ENCODE measurements around the gene PSMB4. TPM values are rescaled to one million over a fixed set of nuclear protein-coding genes. Genes with fewer than 3 reads are reported as not detected.
"Not testable (repeated sequence)": the region's sequence is repeated elsewhere in the genome, so short reads cannot be mapped to it uniquely, and the experiment has no call there.

The PSMB4 gene
- total RNA-seq, 1 donor from 2014 or later, result 301 TPM

DNA sequence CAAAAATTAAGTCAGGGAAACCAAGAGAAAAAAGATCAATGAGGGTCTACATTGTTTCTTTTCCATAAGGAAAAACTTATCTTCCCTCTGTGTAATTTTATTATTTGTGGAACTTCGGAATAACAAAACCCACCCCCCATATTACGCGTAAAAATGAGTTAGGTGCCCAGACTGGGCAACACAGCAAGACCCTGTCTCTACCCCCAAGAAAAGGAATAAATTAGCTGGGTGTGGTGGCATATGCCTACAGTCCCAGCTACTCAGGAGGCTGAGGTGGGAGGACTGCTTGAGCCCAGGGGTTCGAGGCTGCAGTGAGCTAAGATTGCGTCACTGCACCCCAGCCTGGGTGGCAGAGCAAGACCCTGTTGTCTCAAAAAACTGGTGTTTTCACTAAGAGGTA is 20.4 kb downstream of the PSMB4 start:
- no peak for DNase-seq (ENCODE audit: low read depth)
- Histone ChIP-seq H3K27me3 (ENCODE audit: control insufficient read depth, insufficient read depth, low read length) (no peaks in the 10 kb centered on the region), H3K36me3 (ENCODE audit: control insufficient read depth, insufficient read depth, low read length) (peaks cover 1% of the 10 kb centered on the region), H3K4me3 (ENCODE audit: low read depth, low read length) (no peak overlapping the region)
- TF ChIP-seq, protein P1, sequence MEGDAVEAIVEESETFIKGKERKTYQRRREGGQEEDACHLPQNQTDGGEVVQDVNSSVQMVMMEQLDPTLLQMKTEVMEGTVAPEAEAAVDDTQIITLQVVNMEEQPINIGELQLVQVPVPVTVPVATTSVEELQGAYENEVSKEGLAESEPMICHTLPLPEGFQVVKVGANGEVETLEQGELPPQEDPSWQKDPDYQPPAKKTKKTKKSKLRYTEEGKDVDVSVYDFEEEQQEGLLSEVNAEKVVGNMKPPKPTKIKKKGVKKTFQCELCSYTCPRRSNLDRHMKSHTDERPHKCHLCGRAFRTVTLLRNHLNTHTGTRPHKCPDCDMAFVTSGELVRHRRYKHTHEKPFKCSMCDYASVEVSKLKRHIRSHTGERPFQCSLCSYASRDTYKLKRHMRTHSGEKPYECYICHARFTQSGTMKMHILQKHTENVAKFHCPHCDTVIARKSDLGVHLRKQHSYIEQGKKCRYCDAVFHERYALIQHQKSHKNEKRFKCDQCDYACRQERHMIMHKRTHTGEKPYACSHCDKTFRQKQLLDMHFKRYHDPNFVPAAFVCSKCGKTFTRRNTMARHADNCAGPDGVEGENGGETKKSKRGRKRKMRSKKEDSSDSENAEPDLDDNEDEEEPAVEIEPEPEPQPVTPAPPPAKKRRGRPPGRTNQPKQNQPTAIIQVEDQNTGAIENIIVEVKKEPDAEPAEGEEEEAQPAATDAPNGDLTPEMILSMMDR (IDR thresholded peaks at IDR 0.05; ENCODE audit: insufficient read depth, low read length, poor library complexity, severe bottlenecking), result no peak

DNA sequence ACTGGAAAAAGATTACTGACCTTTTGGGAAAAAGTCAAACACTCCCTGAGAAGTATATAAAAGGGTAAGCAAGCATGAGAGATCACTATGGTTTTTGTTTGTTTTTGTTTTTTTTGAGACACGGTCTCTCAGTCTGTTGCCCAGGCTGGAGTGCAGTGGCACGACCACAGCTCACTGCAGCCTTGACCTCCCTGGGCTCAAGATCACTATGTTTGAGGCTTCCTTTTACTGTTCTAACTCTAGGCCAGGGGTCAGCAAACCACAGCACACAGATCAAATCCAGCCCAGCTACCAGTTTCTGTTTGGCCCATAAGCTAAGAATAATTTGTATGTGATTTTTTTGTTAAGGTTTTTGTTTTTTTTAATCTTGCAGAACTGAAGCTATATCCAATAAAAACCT is 25.7 kb downstream of the PSMB4 start:
- Histone ChIP-seq H3K27me3 (ENCODE audit: control insufficient read depth, insufficient read depth, low read length) (no peaks in the 10 kb centered on the region), H3K36me3 (ENCODE audit: control insufficient read depth, insufficient read depth, low read length) (peaks cover 1% of the 10 kb centered on the region), H3K4me3 (ENCODE audit: low read depth, low read length) (no peak overlapping the region)
- no peak for DNase-seq (ENCODE audit: low read depth)
- TF ChIP-seq, protein P1 (IDR thresholded peaks at IDR 0.05; ENCODE audit: insufficient read depth, low read length, poor library complexity, severe bottlenecking), result no peak

- H3K27me3 ChIP-seq (ENCODE audit: control insufficient read depth, insufficient read depth, low read length), result no peaks in the 10 kb centered on the region
- H3K36me3 ChIP-seq (ENCODE audit: control insufficient read depth, insufficient read depth, low read length), result peaks cover 1% of the 10 kb centered on the region
- no peak for DNase-seq (ENCODE audit: low read depth)
- H3K4me3 ChIP-seq (ENCODE audit: low read depth, low read length), result no peak overlapping the region
- TF ChIP-seq, protein P1 (IDR thresholded peaks at IDR 0.05; ENCODE audit: insufficient read depth, low read length, poor library complexity, severe bottlenecking), result no peak
Measured at GRCh38 chr1:151428068-151428467, 28.7 kb downstream of the PSMB4 start.

DNA sequence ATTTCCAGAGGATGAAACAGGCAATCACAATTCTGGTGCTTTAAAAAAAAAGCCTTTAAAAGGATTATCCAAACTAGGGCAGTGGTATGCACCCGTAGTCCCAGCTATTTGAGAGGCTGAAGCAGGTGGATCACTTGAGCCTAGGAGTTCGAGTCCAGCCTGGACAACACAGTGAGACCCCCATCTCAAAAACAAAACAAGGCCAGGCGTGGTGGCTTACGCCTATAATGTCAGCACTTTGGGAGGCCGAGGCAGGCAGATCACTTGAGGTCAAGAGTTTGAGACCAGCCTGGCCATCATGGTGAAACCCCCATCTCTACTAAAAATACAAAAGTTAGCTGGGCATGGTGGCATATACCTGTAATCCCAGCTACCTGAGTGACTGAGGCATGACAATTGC is 34.5 kb downstream of the PSMB4 start:
- H3K27me3 ChIP-seq (ENCODE audit: control insufficient read depth, insufficient read depth, low read length); DNase-seq (ENCODE audit: low read depth); H3K36me3 ChIP-seq (ENCODE audit: control insufficient read depth, insufficient read depth, low read length); H3K4me3 ChIP-seq (ENCODE audit: low read depth, low read length): not testable (repeated sequence)

DNA sequence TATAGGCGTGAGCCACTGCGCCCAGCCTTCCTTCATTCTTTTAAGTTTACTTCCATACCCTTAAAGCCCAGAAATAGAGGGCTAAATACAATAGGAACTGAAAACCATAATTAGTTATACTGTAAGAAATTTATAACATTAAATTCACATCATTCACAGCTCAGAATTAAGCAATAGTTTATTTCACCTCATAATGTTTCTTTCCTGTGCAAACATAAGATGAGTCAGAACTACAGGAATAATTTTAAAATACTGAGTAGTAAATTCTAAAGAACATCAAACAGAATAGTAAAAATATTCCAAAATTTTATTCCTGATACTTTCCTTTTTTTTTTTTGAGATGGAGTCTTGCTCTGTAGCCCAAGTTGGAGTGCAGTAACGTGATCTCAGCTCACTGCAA is 35.8 kb downstream of the PSMB4 start:
- Histone ChIP-seq H3K4me3 (ENCODE audit: low read depth, low read length) (no peak overlapping the region), H3K36me3 (ENCODE audit: control insufficient read depth, insufficient read depth, low read length) (no peaks in the 10 kb centered on the region), H3K27me3 (ENCODE audit: control insufficient read depth, insufficient read depth, low read length) (no peaks in the 10 kb centered on the region)
- DNase-seq (ENCODE audit: low read depth), result no peak
- TF ChIP-seq, protein P1 (IDR thresholded peaks at IDR 0.05; ENCODE audit: insufficient read depth, low read length, poor library complexity, severe bottlenecking), result no peak

DNA sequence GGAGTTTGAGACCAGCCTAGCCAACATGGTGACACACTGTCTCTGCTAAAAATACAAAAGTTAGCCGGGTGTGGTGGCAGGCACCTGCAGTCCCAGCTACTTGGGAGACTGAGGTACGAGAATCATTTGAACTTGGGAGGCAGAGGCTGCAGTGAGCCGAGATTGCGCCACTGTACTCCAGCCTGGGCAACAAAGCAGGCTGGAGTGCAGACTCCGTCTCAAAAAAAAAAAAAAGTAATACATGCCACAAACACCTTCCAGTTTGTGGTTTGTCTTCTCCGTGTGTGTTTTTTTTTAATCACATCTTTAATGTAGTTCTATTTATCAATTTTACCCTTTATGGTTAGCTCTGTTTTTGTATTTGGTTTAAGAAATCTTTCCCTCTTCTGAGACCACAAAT is 37.6 kb downstream of the PSMB4 start:
- Histone ChIP-seq H3K4me3 (ENCODE audit: low read depth, low read length) (no peak overlapping the region), H3K36me3 (ENCODE audit: control insufficient read depth, insufficient read depth, low read length) (no peaks in the 10 kb centered on the region), H3K27me3 (ENCODE audit: control insufficient read depth, insufficient read depth, low read length) (no peaks in the 10 kb centered on the region)
- no peak for DNase-seq (ENCODE audit: low read depth)
- TF ChIP-seq, protein P1 (IDR thresholded peaks at IDR 0.05; ENCODE audit: insufficient read depth, low read length, poor library complexity, severe bottlenecking), result no peak

DNA sequence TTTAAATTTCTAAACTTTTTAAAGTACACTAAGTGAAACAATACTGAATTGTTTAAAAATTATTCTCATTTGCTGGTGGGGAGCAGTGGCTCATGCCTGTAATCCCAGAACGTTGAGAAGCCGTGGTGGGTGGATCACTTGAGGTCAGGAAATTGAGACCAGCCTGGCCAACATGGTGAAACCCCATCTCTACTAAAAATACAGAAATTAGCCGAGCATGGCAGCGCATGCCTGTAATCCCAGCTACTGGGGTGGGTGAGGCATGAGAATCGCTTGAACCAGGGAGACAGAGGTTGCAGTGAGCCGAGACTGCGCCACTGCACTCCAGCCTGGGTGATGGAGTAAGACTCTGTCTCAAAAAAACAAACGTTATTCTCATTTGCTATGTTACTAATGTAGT is 38.0 kb downstream of the PSMB4 start:
- DNase-seq (ENCODE audit: low read depth); H3K4me3 ChIP-seq (ENCODE audit: low read depth, low read length); H3K36me3 ChIP-seq (ENCODE audit: control insufficient read depth, insufficient read depth, low read length); H3K27me3 ChIP-seq (ENCODE audit: control insufficient read depth, insufficient read depth, low read length): not testable (repeated sequence)

Data from kidney epithelial cell (primary cell).